ENCODE results near the gene ECHS1.
"Not testable (repeated sequence)": the region's sequence is repeated elsewhere in the genome, so short reads cannot be mapped to it uniquely, and the experiment has no call there.

ECHS1 gene

GRCh38 chr10:133324857-133325260, 48.3 kb downstream of the ECHS1 start:
- no peak for DNase-seq (ENCODE audit: low read depth, low spot score)

GRCh38 chr10:133324198-133324792, 48.9 kb downstream of the ECHS1 start:
- no peak for DNase-seq (ENCODE audit: low read depth, low spot score)

GRCh38 chr10:133322064-133322709, 51.0 kb downstream of the ECHS1 start:
- DNase-seq (ENCODE audit: low read depth, low spot score) = not testable (repeated sequence)

GRCh38 chr10:133320852-133321422, 52.2 kb downstream of the ECHS1 start:
- DNase-seq (ENCODE audit: low read depth, low spot score) = not testable (repeated sequence)

- no peak for DNase-seq (ENCODE audit: low read depth, low spot score)
These were observed 54.5 kb downstream of the ECHS1 start for GRCh38 chr10:133318494-133319127.

- no peak for DNase-seq (ENCODE audit: low read depth, low spot score)
These were observed 56.4 kb downstream of the ECHS1 start for GRCh38 chr10:133316732-133317131.

- DNase-seq (ENCODE audit: low read depth, low spot score) = no peak
These were observed 56.9 kb downstream of the ECHS1 start for GRCh38 chr10:133316266-133316665.

- DNase-seq (ENCODE audit: low read depth, low spot score) = no peak
These were observed 57.3 kb downstream of the ECHS1 start for GRCh38 chr10:133315847-133316246.

- no peak for DNase-seq (ENCODE audit: low read depth, low spot score)
These were observed 58.2 kb downstream of the ECHS1 start for GRCh38 chr10:133314911-133315310.

- DNase-seq (ENCODE audit: low read depth, low spot score) = no peak
These were observed 60.0 kb downstream of the ECHS1 start for GRCh38 chr10:133313192-133313591.

- no peak for DNase-seq (ENCODE audit: low read depth, low spot score)
These were observed 60.4 kb downstream of the ECHS1 start for GRCh38 chr10:133312769-133313145.
